Right lung (tissue), 5 donors: ENCODE measurements around the gene TH. TPM values are rescaled to one million over a fixed set of nuclear protein-coding genes. Genes with fewer than 3 reads are reported as not detected.

Experiments used
- DNase-seq, 2 donors: peaks; one replicate each; pipeline ENCODE4 v3.0.0-alpha.2; 2013
- polyA plus RNA-seq, 5 donors: library from polyadenylated mRNA; unstranded; fragments of 120-200 nt; gene quantifications; one replicate each; pipeline versions ENCODE4 v1.2.1 to v1.2.3, GENCODE V29; 2013; ENCODE audit warnings: inconsistent platforms in 1 of 5, low replicate concordance in 1 of 5; ENCODE audit not compliant: insufficient read length in 5 of 5, insufficient read depth in 1 of 5

TH gene
- polyA plus RNA-seq, 5 donors: 0.21 to 1.6 (median 0.44) TPM

- DNase-seq: no peak
These were observed 11.8 kb downstream of the TH start for GRCh38 chr11:2159536-2160413.

- no peak for DNase-seq
These were observed 12.6 kb downstream of the TH start for GRCh38 chr11:2158966-2159365.

- no peak for DNase-seq
These were observed 13.3 kb downstream of the TH start for GRCh38 chr11:2158296-2158737.

GRCh38 chr11:2157294-2158040 lies 14.1 kb downstream of the TH start:
- no peak for DNase-seq

GRCh38 chr11:2156416-2157182 lies 15.0 kb downstream of the TH start:
- DNase-seq: peak in 1 of 2 donors; percentile 50

- no peak for DNase-seq
These were observed 16.1 kb downstream of the TH start for GRCh38 chr11:2155511-2155910.

GRCh38 chr11:2154889-2155288 lies 16.7 kb downstream of the TH start:
- DNase-seq: no peak

- DNase-seq: no peak
These were observed 17.4 kb downstream of the TH start for GRCh38 chr11:2154195-2154585.

GRCh38 chr11:2153581-2154194 lies 17.9 kb downstream of the TH start:
- DNase-seq: no peak

GRCh38 chr11:2151500-2152257 lies 19.9 kb downstream of the TH start:
- DNase-seq: peak in 1 of 2 donors; percentile 70

GRCh38 chr11:2149864-2150847 lies 21.5 kb downstream of the TH start:
- peak in 1 of 2 donors; percentile 44 for DNase-seq

GRCh38 chr11:2149460-2149859 lies 22.2 kb downstream of the TH start:
- DNase-seq: no peak

- DNase-seq: no peak
These were observed 23.0 kb downstream of the TH start for GRCh38 chr11:2148595-2148994.

GRCh38 chr11:2147391-2147790 lies 24.2 kb downstream of the TH start:
- DNase-seq: no peak

- DNase-seq: no peak
These were observed 25.6 kb downstream of the TH start for GRCh38 chr11:2146051-2146450.

GRCh38 chr11:2144544-2145248 lies 26.9 kb downstream of the TH start:
- no peak for DNase-seq

- DNase-seq: no peak
These were observed 27.6 kb downstream of the TH start for GRCh38 chr11:2143799-2144543.

- no peak for DNase-seq
These were observed 28.2 kb downstream of the TH start for GRCh38 chr11:2143477-2143798.
